Activated T-helper 2 cell treated with anti-CD3 and anti-CD28 coated beads, Interferon-gamma antibody, Interleukin-2, Interleukin-4, amounts not matched to agents 10 μg/mL and 5 μg/mL and 100 μg/mL, durations not matched to agents 14 hours and 24 hours and 36 hours (primary cell): ENCODE data around the gene ZSWIM8. TPM values are rescaled to one million over a fixed set of nuclear protein-coding genes. Genes with fewer than 3 reads are reported as not detected.

Experiments
- DNase-seq: peaks from one replicate; pipeline ENCODE4 v3.0.0; 2021; ENCODE audit warnings: low spot score
- H3K27ac Mint-ChIP-seq: one replicate; pipeline ENCODE4 v1.8.0; 2021; ENCODE audit warnings: mixed read lengths
- H3K27me3 Mint-ChIP-seq: one replicate; pipeline ENCODE4 v1.8.0; 2021; ENCODE audit warnings: low read depth, mixed read lengths
- H3K36me3 Mint-ChIP-seq: one replicate; pipeline ENCODE4 v1.8.0; 2021; ENCODE audit warnings: low read depth, mixed read lengths
- H3K4me1 Mint-ChIP-seq: one replicate; pipeline ENCODE4 v1.8.0; 2021; ENCODE audit warnings: low read depth, mixed read lengths
- H3K4me3 Mint-ChIP-seq: one replicate; pipeline ENCODE4 v1.8.0; 2021; ENCODE audit warnings: low read depth, mild to moderate bottlenecking, moderate library complexity, mixed read lengths
- H3K9me3 Mint-ChIP-seq: one replicate; pipeline ENCODE4 v1.8.0; 2021; ENCODE audit warnings: mixed read lengths
- intact Hi-C: fragments of 100-400 bp; cut with micrococcal nuclease; formaldehyde crosslinking; loops from one replicate; pipeline ENCODE4 v1.15.1; 2023
- total RNA-seq: library from RNA; stranded (reverse); gene quantifications from 2 replicates; pipeline ENCODE4 v1.2.3, GENCODE V29; 2022

Gene ZSWIM8
- total RNA-seq, 1 donor from 2014 or later = 50.0 TPM

DNA sequence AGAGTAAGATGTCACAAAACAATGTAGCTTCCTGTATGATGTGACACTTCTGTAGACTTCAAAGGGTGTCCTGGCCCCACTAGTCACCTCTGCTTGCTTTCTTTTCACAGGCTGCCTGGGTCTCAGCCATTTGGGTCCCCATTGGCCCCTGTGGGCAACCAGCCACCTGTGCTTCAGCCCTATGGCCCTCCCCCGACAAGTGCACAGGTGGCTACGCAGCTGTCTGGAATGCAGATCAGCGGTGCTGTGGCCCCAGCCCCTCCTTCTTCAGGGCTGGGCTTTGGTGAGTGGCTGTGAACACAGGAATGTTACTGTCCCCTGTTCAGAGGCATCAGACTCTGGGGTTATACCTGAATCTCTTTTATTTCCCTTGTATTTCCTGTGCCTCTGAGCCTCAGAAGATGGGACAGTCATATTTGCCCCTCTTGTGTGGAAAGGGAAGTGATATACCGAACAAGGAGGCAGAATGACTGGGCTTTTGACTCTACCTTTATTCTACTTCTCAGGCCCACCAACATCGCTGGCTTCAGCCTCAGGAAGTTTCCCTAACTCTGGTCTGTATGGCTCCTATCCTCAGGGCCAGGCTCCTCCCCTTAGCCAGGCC lies 25.8 kb upstream of the ZSWIM8 start:
- Mint-ChIP-seq H3K4me3 (no peak overlapping the region), H3K27ac (peak overlapping the region; percentile 24), H3K36me3 (peaks cover 72% of the 10 kb centered on the region)

DNA sequence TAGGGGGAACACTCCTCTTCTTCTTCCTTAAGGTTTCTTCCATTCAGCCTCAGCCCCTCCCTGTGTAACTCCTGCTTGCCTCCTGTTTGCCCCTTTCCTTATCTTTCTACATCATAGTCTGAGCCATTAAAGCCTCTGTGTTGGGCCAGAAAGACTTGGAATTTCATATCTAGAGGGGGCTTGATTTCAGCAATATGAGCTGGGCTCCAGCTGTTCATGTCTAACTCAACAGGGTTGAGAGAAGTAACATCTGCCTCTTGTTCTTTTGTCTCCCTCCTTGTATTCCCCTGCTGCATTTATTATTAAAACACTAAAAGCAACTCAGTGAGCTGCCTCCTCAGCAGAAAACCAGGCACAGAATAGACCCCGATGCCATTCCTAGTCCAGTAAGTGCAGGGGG lies 23.6 kb upstream of the ZSWIM8 start:
- H3K4me3 Mint-ChIP-seq = no peak overlapping the region
- intact Hi-C loops = no loop called here
- peaks cover 31% of the 10 kb centered on the region for H3K4me1 Mint-ChIP-seq
- no peak for DNase-seq
- H3K27ac Mint-ChIP-seq = no peak overlapping the region
- no peaks in the 10 kb centered on the region for H3K27me3 Mint-ChIP-seq
- no peaks in the 10 kb centered on the region for H3K9me3 Mint-ChIP-seq
- peaks cover 85% of the 10 kb centered on the region for H3K36me3 Mint-ChIP-seq

More for the DNA sequence above, 25.8 kb upstream of the ZSWIM8 start:
- intact Hi-C loops = no loop called here
- peaks cover 35% of the 10 kb centered on the region for H3K4me1 Mint-ChIP-seq
- H3K9me3 Mint-ChIP-seq = no peaks in the 10 kb centered on the region
- DNase-seq = no peak
- no peaks in the 10 kb centered on the region for H3K27me3 Mint-ChIP-seq

DNA sequence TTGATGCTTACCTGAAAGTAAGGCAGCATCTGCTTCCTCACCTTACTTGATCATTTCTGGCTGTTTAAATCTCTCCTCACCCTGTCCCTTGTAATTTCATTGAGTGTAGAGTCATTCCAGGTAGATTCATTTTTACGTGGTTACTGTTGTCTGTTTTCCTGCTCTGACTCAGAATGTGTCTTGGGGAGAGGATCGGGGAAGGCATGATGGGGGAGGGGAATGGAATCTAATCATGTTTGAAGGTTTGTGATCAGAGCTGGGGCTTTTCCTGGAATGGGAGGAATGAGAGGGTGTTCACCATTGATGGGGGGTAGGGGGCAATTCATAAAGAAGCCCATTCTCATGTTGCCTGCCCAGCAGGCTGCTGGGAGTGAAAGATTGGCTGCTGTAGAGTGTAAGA lies 22.5 kb upstream of the ZSWIM8 start:
- intact Hi-C loops = no loop called here
- no peaks in the 10 kb centered on the region for H3K27me3 Mint-ChIP-seq
- H3K36me3 Mint-ChIP-seq = peaks cover 87% of the 10 kb centered on the region
- peaks cover 27% of the 10 kb centered on the region for H3K4me1 Mint-ChIP-seq
- peak overlapping the region; percentile 61 for H3K27ac Mint-ChIP-seq
- H3K9me3 Mint-ChIP-seq = no peaks in the 10 kb centered on the region
- no peak for DNase-seq
- no peak overlapping the region for H3K4me3 Mint-ChIP-seq

DNA sequence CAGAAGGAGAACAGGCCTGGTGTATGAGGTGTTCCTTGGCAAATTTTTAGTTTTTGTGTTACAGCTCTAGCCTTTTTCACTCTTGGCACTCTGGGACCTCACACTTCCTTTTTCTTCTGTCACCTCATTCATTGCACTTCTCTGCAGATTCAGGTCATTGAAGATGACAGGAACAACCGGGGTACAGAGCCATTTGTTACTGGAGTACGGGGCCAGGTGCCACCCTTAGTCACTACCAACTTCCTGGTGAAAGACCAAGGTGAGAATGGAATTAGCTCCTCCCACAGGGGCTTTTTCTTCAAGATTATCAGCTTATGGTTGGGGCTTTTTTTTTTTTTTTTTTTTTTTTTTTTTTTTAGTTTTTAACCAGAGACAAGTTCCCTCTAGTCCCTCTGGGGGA lies 22.1 kb upstream of the ZSWIM8 start:
- Mint-ChIP-seq H3K27me3 (no peaks in the 10 kb centered on the region), H3K4me3 (no peak overlapping the region), H3K4me1 (peaks cover 23% of the 10 kb centered on the region), H3K36me3 (peaks cover 89% of the 10 kb centered on the region), H3K9me3 (no peaks in the 10 kb centered on the region), H3K27ac (no peak overlapping the region)
- intact Hi-C loops = no loop called here
- no peak for DNase-seq

DNA sequence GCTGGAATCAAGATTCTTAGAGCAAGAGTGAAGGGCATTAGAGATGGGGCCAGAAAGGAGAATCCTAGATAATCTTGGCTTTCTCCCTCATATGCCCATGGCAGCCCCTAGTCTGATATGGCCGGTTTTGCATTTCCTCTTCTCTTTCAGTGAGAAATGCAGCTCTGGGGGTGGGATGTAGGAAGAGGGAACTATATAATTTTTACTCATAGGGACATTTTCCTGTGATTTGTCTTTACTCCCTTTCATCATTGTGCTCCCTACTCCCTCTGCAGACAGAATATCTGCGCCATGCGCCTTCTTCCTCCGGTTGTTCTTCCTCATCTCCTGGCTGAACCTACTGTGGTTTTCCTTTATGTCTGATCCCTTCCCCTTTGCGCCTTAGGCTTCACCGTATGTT lies 20.3 kb upstream of the ZSWIM8 start:
- H3K4me1 Mint-ChIP-seq = peaks cover 25% of the 10 kb centered on the region
- no peak overlapping the region for H3K27ac Mint-ChIP-seq
- intact Hi-C loops = no loop called here
- no peaks in the 10 kb centered on the region for H3K9me3 Mint-ChIP-seq
- no peaks in the 10 kb centered on the region for H3K27me3 Mint-ChIP-seq
- no peak for DNase-seq
- H3K4me3 Mint-ChIP-seq = no peak overlapping the region
- peaks cover 89% of the 10 kb centered on the region for H3K36me3 Mint-ChIP-seq

DNA sequence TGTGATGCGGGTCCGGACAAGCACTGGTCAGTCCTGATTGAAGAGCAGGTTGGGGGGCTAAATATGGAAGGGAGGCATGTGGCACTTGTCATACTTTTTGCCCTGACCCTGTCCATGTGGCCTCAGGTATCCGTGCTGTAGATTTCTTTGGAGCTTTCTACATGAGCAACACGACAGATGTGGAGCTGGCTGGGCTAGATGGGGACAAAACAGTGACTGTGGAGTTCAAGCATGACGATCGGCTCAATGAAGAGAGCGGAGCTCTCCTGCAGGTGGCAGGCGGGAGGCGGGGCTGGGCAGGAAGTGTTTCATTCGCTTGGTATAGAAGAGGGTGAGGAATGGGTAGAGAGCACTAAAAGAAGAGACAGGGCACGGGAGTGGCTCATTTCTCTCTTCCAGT lies 16.5 kb upstream of the ZSWIM8 start:
- Mint-ChIP-seq H3K27ac (peak overlapping the region; percentile 61), H3K4me3 (no peak overlapping the region), H3K4me1 (peaks cover 28% of the 10 kb centered on the region), H3K36me3 (peaks cover 90% of the 10 kb centered on the region), H3K9me3 (no peaks in the 10 kb centered on the region), H3K27me3 (no peaks in the 10 kb centered on the region)
- intact Hi-C loops = no loop called here
- peak; percentile 55 for DNase-seq

DNA sequence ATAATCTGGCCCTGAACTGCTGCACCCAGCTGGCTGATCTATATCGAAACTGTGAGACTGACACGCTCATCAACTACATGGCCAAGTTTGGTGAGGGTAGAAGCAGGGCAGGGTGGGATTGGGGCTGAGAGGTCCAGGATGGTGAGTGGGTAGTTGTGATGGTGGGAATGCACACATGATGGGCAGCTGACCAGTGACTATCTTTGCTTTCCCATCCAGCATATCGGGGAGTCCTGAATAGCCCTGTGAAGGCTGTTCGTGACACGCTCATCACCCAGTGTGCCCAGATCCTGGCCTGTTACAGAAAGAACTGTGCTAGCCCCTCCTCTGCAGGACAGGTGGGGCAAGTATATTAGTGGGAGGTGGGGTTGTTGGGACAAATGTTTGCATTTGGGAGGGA lies 16.0 kb upstream of the ZSWIM8 start:
- peaks cover 91% of the 10 kb centered on the region for H3K36me3 Mint-ChIP-seq
- peak overlapping the region; percentile 61 for H3K27ac Mint-ChIP-seq
- no peaks in the 10 kb centered on the region for H3K27me3 Mint-ChIP-seq
- peaks cover 31% of the 10 kb centered on the region for H3K4me1 Mint-ChIP-seq
- H3K4me3 Mint-ChIP-seq = no peak overlapping the region
- DNase-seq = no peak
- intact Hi-C loops = no loop called here
- no peaks in the 10 kb centered on the region for H3K9me3 Mint-ChIP-seq

DNA sequence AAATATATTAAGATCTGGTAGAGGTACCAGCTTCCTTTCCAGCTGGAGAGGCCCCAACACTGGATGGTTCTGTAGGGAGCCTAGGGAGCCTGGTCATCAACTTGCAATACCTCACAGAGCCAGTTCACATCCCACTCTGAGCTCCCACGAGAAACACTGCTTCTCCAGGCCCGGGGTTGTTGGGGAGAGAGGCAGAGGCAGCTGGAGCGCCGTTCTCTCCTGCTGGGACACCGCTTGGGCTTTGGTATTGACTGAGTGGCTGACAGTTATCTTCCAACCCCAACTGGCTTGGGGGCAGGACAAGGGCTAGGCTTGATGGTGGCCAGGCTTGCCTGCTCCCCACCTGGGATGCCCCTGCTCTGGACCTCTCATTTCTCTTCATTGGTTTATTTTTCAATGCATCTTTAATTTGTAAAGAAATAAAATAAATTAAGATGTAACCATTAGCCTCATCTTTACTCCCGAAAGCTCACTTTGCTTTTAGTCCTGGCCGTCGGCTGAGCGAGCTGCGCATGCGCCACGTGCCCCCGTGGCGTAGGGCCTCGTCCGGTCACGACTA lies 13.6 kb upstream of the ZSWIM8 start:
- H3K27ac Mint-ChIP-seq = peak overlapping the region; percentile 90
- H3K9me3 Mint-ChIP-seq = no peaks in the 10 kb centered on the region
- peak; percentile 17 for DNase-seq
- peak overlapping the region; percentile 96 for H3K4me3 Mint-ChIP-seq
- no peaks in the 10 kb centered on the region for H3K27me3 Mint-ChIP-seq
- peaks cover 46% of the 10 kb centered on the region for H3K4me1 Mint-ChIP-seq
- intact Hi-C loops = loop anchor here (1.0 to 10.0 kb wide), 5 partner anchors 14 to 277 kb away; partner anchors contain the start of genes NDST2, PPP3CB, SEC24C and VCL
- H3K36me3 Mint-ChIP-seq = peaks cover 85% of the 10 kb centered on the region

DNA sequence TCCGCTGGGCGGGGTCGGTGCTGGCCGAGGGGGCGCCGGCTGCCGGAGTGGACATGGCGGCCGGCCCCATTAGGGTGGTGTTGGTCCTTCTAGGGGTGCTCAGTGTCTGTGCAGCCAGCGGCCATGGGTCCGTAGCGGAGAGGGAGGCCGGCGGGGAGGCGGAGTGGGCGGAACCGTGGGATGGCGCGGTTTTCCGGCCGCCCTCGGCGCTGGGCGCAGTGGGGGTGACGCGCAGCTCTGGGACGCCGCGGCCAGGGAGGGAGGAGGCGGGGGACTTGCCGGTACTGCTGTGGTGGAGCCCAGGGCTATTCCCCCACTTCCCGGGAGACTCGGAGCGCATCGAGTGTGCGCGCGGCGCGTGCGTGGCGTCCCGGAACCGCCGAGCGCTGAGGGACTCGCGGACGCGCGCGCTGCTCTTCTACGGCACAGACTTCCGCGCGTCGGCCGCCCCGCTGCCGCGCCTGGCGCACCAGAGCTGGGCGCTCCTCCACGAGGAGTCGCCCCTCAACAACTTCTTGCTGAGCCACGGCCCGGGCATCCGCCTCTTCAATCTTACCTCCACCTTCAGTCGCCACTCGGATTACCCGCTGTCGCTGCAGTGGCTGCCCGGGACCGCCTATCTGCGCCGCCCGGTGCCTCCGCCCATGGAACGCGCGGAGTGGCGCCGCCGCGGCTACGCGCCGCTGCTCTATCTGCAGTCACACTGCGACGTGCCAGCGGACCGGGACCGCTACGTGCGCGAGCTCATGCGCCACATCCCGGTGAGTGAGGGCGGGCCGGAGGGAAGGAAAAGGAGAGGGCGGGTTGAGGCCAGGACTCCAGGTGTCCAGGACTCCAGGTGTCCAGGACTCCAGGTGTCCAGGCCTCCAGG lies 12.9 kb upstream of the ZSWIM8 start:
- H3K4me1 Mint-ChIP-seq = peaks cover 52% of the 10 kb centered on the region
- intact Hi-C loops = loop anchor here (1.0 to 10.0 kb wide), 5 partner anchors 13 to 278 kb away; partner anchors contain the start of genes NDST2, PPP3CB, SEC24C and VCL
- H3K36me3 Mint-ChIP-seq = peaks cover 89% of the 10 kb centered on the region
- DNase-seq = peak; percentile 84
- H3K27me3 Mint-ChIP-seq = no peaks in the 10 kb centered on the region
- peak overlapping the region; percentile 90 for H3K27ac Mint-ChIP-seq
- no peaks in the 10 kb centered on the region for H3K9me3 Mint-ChIP-seq
- peak overlapping the region; percentile 96 for H3K4me3 Mint-ChIP-seq

DNA sequence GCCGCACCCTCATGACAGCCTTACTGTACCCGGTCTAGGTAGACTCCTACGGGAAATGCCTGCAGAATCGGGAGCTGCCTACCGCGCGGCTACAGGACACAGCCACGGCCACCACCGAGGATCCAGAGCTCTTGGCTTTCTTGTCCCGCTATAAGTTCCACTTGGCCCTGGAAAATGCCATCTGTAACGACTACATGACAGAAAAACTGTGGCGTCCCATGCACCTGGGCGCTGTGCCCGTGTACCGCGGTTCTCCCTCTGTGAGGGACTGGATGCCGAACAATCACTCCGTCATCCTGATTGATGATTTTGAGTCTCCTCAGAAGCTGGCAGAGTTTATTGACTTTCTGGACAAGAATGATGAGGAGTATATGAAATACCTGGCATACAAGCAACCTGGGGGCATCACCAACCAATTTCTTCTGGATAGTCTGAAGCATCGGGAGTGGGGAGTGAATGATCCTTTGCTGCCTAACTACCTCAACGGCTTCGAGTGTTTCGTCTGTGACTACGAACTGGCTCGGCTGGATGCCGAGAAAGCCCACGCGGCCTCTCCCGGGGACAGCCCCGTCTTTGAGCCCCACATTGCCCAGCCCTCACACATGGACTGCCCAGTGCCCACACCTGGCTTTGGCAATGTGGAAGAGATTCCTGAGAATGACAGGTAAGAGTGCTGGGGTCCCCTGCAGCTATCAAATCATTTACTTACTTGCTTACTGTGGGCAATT lies 12.1 kb upstream of the ZSWIM8 start:
- peak; percentile 16 for DNase-seq
- intact Hi-C loops = loop anchor here (5.0 to 10.0 kb wide), 3 partner anchors 39 to 279 kb away; partner anchors contain the start of genes NDST2, PPP3CB and VCL
- Mint-ChIP-seq H3K4me3 (peak overlapping the region; percentile 96), H3K9me3 (no peaks in the 10 kb centered on the region), H3K27me3 (no peaks in the 10 kb centered on the region), H3K36me3 (peaks cover 85% of the 10 kb centered on the region), H3K4me1 (peaks cover 52% of the 10 kb centered on the region), H3K27ac (peak overlapping the region; percentile 90)

DNA sequence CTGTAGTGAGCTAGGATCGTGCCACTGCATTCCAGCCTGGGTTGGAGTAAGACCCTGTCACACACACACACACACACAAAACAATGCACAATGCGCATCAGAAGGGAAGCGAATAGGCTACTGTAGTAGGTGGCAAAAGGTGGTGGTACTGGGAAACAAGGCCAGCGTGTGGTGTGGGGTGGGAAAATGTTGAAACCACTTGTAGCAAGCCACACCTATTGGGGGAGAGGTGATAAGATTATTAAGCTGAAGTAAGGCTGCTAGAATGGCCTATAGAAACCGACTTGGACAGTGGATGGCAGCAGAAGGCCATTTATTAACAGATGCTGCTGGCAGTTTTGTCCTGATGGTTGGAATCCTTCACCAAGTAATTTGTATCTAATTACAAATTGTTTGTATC lies 10.8 kb upstream of the ZSWIM8 start:
- H3K4me3 Mint-ChIP-seq = peak overlapping the region; percentile 96
- no peak for DNase-seq
- H3K27me3 Mint-ChIP-seq = no peaks in the 10 kb centered on the region
- H3K27ac Mint-ChIP-seq = no peak overlapping the region
- H3K36me3 Mint-ChIP-seq = peaks cover 80% of the 10 kb centered on the region
- H3K4me1 Mint-ChIP-seq = peaks cover 45% of the 10 kb centered on the region
- intact Hi-C loops = loop anchor here (5.0 to 10.0 kb wide), 3 partner anchors 38 to 280 kb away; partner anchors contain the start of genes NDST2, PPP3CB and VCL
- no peaks in the 10 kb centered on the region for H3K9me3 Mint-ChIP-seq

DNA sequence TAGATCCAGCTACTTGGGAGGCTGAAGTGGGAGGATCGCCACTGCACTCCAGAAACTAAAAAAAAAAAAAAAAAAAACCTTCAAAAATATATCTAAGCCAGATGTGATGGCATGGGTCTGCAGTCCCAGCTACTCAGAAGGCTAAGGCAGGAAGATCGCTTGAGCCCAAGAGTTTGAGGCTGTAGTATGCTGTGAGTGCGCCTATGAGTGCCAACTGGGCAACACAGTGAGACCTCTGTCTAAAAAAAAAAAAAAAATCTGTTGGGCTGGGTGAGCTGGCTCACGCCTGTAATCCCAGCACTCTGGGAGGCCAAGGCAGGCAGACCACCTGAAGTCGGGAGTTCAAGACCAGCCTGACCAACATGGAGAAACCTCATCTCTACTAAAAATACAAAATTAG lies 6.4 kb upstream of the ZSWIM8 start:
- no peak overlapping the region for H3K27ac Mint-ChIP-seq
- no peak overlapping the region for H3K4me3 Mint-ChIP-seq
- peaks cover 63% of the 10 kb centered on the region for H3K36me3 Mint-ChIP-seq
- H3K27me3 Mint-ChIP-seq = no peaks in the 10 kb centered on the region
- DNase-seq = no peak
- intact Hi-C loops = loop anchor here (10.0 kb wide), 1 partner anchor 284 kb away; the partner anchor contains the start of gene PPP3CB
- H3K9me3 Mint-ChIP-seq = no peaks in the 10 kb centered on the region
- peaks cover 51% of the 10 kb centered on the region for H3K4me1 Mint-ChIP-seq
